DMS79 (cell line): ENCODE results near the gene SRGAP2C.
"Not testable (repeated sequence)": the region's sequence is repeated elsewhere in the genome, so short reads cannot be mapped to it uniquely, and the experiment has no call there.

ENCODE experiments used
- DNase-seq: peaks from one replicate; lab custom pipeline; 2025; lab: John Stamatoyannopoulos, UW

The SRGAP2C gene

GRCh38 chr1:121280699-121281317, 96.0 kb downstream of the SRGAP2C start:
- DNase-seq, result not testable (repeated sequence)

GRCh38 chr1:121281480-121281879, 96.7 kb downstream of the SRGAP2C start:
- DNase-seq, result not testable (repeated sequence)

GRCh38 chr1:121283587-121284180, 98.9 kb downstream of the SRGAP2C start:
- DNase-seq, result not testable (repeated sequence)

GRCh38 chr1:121292590-121292989, 107.8 kb downstream of the SRGAP2C start:
- not testable (repeated sequence) for DNase-seq

- not testable (repeated sequence) for DNase-seq
Observed at GRCh38 chr1:121293263-121294204, 108.8 kb downstream of the SRGAP2C start.

- DNase-seq, result not testable (repeated sequence)
Observed at GRCh38 chr1:121294205-121294570, 109.4 kb downstream of the SRGAP2C start.

GRCh38 chr1:121296563-121296962, 111.8 kb downstream of the SRGAP2C start:
- DNase-seq, result not testable (repeated sequence)

GRCh38 chr1:121298529-121298928, 113.8 kb downstream of the SRGAP2C start:
- DNase-seq, result not testable (repeated sequence)

GRCh38 chr1:121299514-121300149, 114.9 kb downstream of the SRGAP2C start:
- not testable (repeated sequence) for DNase-seq

- DNase-seq, result not testable (repeated sequence)
Observed at GRCh38 chr1:121301876-121302275, 117.1 kb downstream of the SRGAP2C start.

- DNase-seq, result not testable (repeated sequence)
Observed at GRCh38 chr1:121307759-121308158, 123.0 kb downstream of the SRGAP2C start.

- not testable (repeated sequence) for DNase-seq
Observed at GRCh38 chr1:121315509-121315908, 130.7 kb downstream of the SRGAP2C start.

- not testable (repeated sequence) for DNase-seq
Observed at GRCh38 chr1:121316081-121316480, 131.3 kb downstream of the SRGAP2C start.

GRCh38 chr1:121317491-121318468, 133.0 kb downstream of the SRGAP2C start:
- not testable (repeated sequence) for DNase-seq

GRCh38 chr1:121318687-121319086, 133.9 kb downstream of the SRGAP2C start:
- DNase-seq, result not testable (repeated sequence)

- not testable (repeated sequence) for DNase-seq
Observed at GRCh38 chr1:121321660-121322059, 136.9 kb downstream of the SRGAP2C start.

GRCh38 chr1:121324726-121325125, 140.0 kb downstream of the SRGAP2C start:
- not testable (repeated sequence) for DNase-seq

- not testable (repeated sequence) for DNase-seq
Observed at GRCh38 chr1:121332141-121332540, 147.4 kb downstream of the SRGAP2C start.

GRCh38 chr1:121332599-121333562, 148.1 kb downstream of the SRGAP2C start:
- not testable (repeated sequence) for DNase-seq

GRCh38 chr1:121337958-121338357, 153.2 kb downstream of the SRGAP2C start:
- not testable (repeated sequence) for DNase-seq
